Measurements from ENCODE around the gene IZUMO1R.
"Not testable (repeated sequence)": the region's sequence is repeated elsewhere in the genome, so short reads cannot be mapped to it uniquely, and the experiment has no call there.

IZUMO1R gene

GRCh38 chr11:94303966-94304958 lies at the start of gene IZUMO1R:
Gene IZUMO1R (plus strand): TSS chr11:94304580. CDS start chr11:94305637, 1,057 bp downstream.
- no peak for DNase-seq

GRCh38 chr11:94271885-94272372 lies 32.5 kb upstream of the IZUMO1R start:
- no peak for DNase-seq

GRCh38 chr11:94272738-94273313 lies 31.6 kb upstream of the IZUMO1R start:
- DNase-seq, result no peak

GRCh38 chr11:94275961-94276360 lies 28.4 kb upstream of the IZUMO1R start:
- DNase-seq, result no peak

- DNase-seq, result no peak
Measured at GRCh38 chr11:94276943-94277342, 27.4 kb upstream of the IZUMO1R start.

GRCh38 chr11:94278207-94278606 lies 26.2 kb upstream of the IZUMO1R start:
- DNase-seq, result not testable (repeated sequence)

GRCh38 chr11:94279996-94280395 lies 24.4 kb upstream of the IZUMO1R start:
- DNase-seq, result no peak

- DNase-seq, result no peak
Measured at GRCh38 chr11:94281324-94281723, 23.1 kb upstream of the IZUMO1R start.

- no peak for DNase-seq
Measured at GRCh38 chr11:94283678-94284077, 20.7 kb upstream of the IZUMO1R start.

GRCh38 chr11:94295534-94295933 lies 8.8 kb upstream of the IZUMO1R start:
- no peak for DNase-seq

- DNase-seq, result no peak
Measured at GRCh38 chr11:94297985-94298576, 6.3 kb upstream of the IZUMO1R start.

- DNase-seq, result no peak
Measured at GRCh38 chr11:94302776-94303175, 1.6 kb upstream of the IZUMO1R start.

- no peak for DNase-seq
Measured at GRCh38 chr11:94305146-94305545, 766 bp downstream of the IZUMO1R start.

- no peak for DNase-seq
Measured at GRCh38 chr11:94307101-94307791, 2.9 kb downstream of the IZUMO1R start.

GRCh38 chr11:94308024-94308423 lies 3.6 kb downstream of the IZUMO1R start:
- no peak for DNase-seq

GRCh38 chr11:94309757-94310156 lies 5.4 kb downstream of the IZUMO1R start:
- DNase-seq, result no peak

GRCh38 chr11:94310191-94310875 lies 6.0 kb downstream of the IZUMO1R start:
- no peak for DNase-seq

- DNase-seq, result no peak
Measured at GRCh38 chr11:94312339-94312738, 8.0 kb downstream of the IZUMO1R start.

GRCh38 chr11:94314064-94314463 lies 9.7 kb downstream of the IZUMO1R start:
- DNase-seq, result no peak

- no peak for DNase-seq
Measured at GRCh38 chr11:94315664-94316063, 11.3 kb downstream of the IZUMO1R start.

- no peak for DNase-seq
Measured at GRCh38 chr11:94322501-94322900, 18.1 kb downstream of the IZUMO1R start.

GRCh38 chr11:94325681-94326080 lies 21.3 kb downstream of the IZUMO1R start:
- DNase-seq, result no peak

Measured in retina (tissue), 1 donor.